OCI-LY1 (cell line): ENCODE results near the gene LINC00305.

Experiments used
- EZH2 ChIP-seq: fragments of 200-600 bp; sonication (generic), shearing (Covaris generic); IDR thresholded peaks from 2 replicates; pipeline ENCODE4 v1.8.0; 2017; ENCODE audit warnings: borderline replicate concordance, mixed run types, mild to moderate bottlenecking, antibody characterized with exemption, low read length, moderate library complexity, mixed read lengths
- TF ChIP-seq, protein P1 (sequence below): fragments of 200-600 bp; sonication (generic), shearing (Covaris generic); IDR thresholded peaks from 2 replicates; pipeline ENCODE4 v1.5.1; 2017; ENCODE audit warnings: mild to moderate bottlenecking, antibody characterized with exemption, low read length, moderate library complexity, mixed read lengths

DNA sequence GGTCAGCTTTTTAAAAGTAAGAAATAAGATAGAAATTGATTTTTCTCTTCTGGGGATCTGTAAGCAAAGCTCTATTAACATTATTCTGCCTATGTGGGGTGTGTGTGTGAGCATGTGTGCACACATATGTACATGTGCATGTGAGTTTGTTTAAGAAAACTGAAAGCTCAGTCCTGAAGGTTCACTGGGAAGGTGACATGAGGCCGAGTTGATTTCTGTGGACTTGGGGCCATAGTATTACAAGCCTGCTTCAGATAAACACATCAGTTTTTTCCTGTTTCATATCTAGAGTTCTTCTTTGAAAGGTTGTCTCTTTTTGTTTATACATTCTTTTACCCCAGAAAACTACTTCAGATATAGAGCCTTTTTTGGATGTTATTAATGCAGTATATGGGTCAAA is 95.6 kb downstream of the LINC00305 start:
- TF ChIP-seq, protein P1, sequence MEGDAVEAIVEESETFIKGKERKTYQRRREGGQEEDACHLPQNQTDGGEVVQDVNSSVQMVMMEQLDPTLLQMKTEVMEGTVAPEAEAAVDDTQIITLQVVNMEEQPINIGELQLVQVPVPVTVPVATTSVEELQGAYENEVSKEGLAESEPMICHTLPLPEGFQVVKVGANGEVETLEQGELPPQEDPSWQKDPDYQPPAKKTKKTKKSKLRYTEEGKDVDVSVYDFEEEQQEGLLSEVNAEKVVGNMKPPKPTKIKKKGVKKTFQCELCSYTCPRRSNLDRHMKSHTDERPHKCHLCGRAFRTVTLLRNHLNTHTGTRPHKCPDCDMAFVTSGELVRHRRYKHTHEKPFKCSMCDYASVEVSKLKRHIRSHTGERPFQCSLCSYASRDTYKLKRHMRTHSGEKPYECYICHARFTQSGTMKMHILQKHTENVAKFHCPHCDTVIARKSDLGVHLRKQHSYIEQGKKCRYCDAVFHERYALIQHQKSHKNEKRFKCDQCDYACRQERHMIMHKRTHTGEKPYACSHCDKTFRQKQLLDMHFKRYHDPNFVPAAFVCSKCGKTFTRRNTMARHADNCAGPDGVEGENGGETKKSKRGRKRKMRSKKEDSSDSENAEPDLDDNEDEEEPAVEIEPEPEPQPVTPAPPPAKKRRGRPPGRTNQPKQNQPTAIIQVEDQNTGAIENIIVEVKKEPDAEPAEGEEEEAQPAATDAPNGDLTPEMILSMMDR: no peak
- no peak for TF ChIP-seq EZH2
